NCI-H1930 (cell line): ENCODE measurements around the gene F9.
"Not testable (repeated sequence)": the region's sequence is repeated elsewhere in the genome, so short reads cannot be mapped to it uniquely, and the experiment has no call there.

Experiments
- DNase-seq, 2 experiments: peaks; one replicate each; lab custom pipeline; 2025; lab: John Stamatoyannopoulos, UW

Gene F9

GRCh38 chrX:139530550-139530949, at the start of gene F9:
F9 (plus strand) TSS chrX:139530739; CDS start chrX:139530765, 26 bp downstream.
- DNase-seq = no peak

GRCh38 chrX:139483699-139484098, 46.8 kb upstream of the F9 start:
- DNase-seq = no peak

- no peak for DNase-seq
These were observed 45.9 kb upstream of the F9 start for GRCh38 chrX:139484591-139484990.

- DNase-seq = no peak
These were observed 35.2 kb upstream of the F9 start for GRCh38 chrX:139495324-139495723.

- DNase-seq = no peak
These were observed 24.2 kb upstream of the F9 start for GRCh38 chrX:139506333-139506732.

- DNase-seq = no peak
These were observed 22.4 kb upstream of the F9 start for GRCh38 chrX:139508099-139508498.

DNA sequence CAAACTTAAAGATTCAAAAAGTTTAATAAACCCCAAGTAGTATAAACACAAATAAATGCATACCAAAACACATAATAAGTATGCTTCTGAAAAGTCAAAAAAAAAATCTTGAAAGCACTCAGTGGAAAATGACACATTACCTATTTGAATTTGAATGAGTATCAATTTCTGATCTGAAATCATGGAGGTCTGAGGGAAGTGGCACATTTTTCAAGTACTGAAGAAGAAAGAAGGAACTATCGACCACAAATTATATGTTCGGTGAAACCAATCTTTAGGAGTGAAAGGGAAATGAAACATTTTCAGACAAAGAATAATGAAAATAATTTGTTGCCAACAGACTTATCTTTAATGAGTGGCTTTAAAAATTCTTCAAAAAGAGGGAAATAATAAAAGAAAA, 12.1 kb upstream of the F9 start:
- no peak for DNase-seq

DNA sequence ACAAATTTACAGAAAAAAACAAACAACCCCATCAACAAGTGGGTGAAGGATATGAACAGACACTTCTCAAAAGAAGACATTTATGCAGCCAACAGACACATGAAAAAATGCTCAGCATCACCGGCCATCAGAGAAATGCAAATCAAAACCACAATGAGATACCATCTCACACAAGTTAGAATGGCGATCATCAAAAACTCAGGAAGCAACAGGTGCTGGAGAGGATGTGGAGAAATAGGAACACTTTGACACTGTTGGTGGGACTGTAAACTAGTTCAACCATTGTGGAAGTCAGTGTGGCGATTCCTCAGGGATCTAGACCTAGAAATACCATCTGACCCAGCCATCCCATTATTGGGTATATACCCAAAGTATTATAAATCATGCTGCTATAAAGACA, 1.7 kb upstream of the F9 start:
- not testable (repeated sequence) for DNase-seq

DNA sequence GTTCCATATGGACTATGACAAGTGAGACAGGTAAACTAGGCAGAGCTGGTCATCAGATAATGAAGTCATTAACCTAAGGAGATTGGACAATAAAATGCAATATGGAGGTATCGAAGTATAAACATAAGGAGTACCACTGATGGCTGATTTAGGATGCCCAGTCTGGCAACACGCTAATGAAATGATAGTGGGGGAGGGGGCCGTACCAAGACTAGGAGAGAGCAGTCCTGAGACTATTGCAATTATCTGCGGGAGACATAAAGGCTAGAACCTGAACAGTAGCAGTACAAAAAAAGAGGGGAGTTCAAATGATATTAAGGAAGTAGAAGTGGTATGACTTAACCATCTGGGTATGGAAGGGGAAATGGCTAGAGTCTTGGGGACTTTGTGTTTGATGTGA, 2.3 kb downstream of the F9 start:
- DNase-seq = no peak

DNA sequence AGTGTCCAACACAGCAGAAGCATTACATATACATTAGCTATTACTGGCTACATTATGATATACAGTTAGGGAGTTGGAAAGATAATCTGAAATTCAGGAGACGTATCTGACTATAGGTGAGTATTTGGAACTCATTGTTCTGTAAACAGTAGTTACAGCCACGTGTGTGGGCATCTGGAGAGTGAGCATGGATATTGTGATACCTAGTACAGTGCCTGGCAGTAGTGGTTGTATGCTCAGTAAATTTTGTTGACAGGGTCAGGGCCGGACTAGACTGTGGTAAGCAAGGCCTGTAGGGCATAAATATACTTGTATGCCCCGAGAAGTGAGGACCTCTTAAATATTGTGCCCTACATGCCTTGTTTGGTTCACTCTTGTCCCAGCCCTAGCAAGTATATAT, 2.9 kb downstream of the F9 start:
- no peak for DNase-seq

- no peak for DNase-seq
These were observed 8.6 kb downstream of the F9 start for GRCh38 chrX:139538907-139539790.

DNA sequence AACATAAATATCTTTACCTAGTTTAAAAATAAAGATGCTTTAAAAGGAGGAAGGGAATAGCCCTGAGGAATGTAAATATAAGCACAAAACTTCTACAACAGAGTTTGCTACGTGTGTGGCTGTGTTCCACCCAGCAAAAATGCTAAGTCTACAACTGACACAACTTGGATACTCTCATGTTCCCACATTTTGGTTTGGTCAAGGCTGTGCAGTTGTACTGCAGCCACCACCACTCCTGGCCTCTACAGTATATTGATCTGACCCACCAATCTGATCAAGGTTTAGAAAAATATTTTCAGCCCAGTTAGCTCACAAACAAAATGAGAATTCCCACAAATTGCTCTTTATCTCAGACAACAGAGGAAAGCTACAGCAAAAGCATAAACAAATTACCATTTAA, 12.1 kb downstream of the F9 start:
- no peak for DNase-seq

DNA sequence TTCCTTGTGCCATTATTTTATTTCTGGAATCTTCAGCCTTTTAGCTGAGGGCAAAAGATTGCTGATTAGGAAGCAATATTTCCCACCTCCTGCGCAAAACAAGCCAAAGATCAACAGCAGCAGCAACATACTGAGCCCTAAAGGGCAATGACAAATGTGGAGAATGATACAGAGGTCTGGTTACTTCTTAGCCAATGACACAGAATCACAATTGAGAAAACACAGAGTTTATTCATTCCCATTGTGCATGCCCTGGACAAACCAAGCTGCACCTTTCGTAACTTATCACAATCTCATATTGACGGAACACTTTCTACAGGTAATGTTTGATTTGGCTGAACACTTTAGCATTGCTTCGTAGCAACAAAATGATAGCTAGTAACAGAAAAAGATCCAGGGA, 13.4 kb downstream of the F9 start:
- no peak for DNase-seq

GRCh38 chrX:139544591-139544990, 14.1 kb downstream of the F9 start:
- DNase-seq = no peak

DNA sequence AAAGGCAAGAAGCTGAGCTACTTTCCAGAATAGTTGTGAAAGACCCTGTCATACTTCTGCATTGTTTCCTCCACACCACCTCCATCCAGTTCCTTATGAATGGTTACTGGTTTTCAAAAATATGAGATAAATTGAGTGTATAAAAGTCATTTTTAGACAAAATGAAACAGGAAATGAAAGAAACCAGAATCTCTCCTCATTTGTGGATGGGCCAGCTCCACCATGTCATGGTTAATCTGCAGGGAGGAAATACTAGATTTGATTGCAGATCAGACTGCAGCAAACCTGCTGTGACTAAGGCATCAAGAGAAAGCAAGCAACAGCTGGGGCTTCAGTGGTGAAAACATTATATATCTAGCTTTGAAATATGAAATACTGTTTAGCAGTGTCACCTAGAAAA, 23.8 kb downstream of the F9 start:
- no peak for DNase-seq

GRCh38 chrX:139554991-139555675, 24.6 kb downstream of the F9 start:
- no peak for DNase-seq

GRCh38 chrX:139559383-139560042, 29.0 kb downstream of the F9 start:
- DNase-seq = peak; percentile 17 to 43

- DNase-seq = no peak
These were observed 29.7 kb downstream of the F9 start for GRCh38 chrX:139560221-139560620.

- DNase-seq = no peak
These were observed 32.7 kb downstream of the F9 start for GRCh38 chrX:139563251-139563650.

DNA sequence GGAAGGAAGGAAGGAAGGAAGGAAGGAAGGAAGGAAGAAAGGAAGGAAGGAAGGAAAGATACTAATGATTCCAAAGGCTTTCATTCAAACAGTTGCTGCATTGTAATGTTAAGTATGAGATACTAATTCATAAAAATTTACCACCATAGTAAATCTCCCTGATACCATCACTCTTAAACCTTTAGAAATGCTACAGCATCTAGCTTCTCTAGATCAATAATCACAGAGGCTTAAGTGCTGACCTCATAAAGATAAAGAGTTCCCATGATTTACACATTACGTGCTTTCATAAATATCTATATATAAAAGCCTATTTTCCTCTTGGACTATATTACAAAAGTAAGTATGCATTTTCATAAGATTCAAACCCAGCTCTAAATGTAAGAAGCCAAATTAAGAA, 36.4 kb downstream of the F9 start:
- DNase-seq = no peak

GRCh38 chrX:139581068-139581467, 50.5 kb downstream of the F9 start:
- no peak for DNase-seq

GRCh38 chrX:139585613-139586012, 55.1 kb downstream of the F9 start:
- no peak for DNase-seq

DNA sequence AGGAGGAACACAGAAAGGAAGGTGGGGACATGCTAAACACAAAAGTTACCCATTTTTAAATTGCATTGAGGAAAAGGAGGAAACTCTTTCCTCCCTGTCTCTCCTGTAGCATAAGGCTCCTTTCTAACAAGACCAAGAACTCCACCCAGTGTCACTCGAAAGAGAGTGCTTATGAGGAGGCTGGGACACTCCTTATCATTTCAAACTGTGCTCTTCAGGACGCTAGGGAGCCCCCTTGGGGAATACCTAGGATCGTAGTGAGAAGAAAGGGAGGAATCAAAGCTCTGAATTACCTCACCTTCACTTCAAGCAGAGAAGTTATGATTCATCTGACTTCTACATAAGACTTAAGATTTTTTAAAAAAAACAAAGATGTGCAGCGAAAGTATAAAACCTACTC, 65.5 kb downstream of the F9 start:
- no peak for DNase-seq
